Epidermal melanocyte (primary cell): ENCODE measurements around the gene ZFP14.
A peak's percentile ranks its signal among the peaks of the same experiment; 100 is the strongest.

Experiments used
- DNase-seq: peaks from one replicate; pipeline ENCODE4 v3.0.0; 2011; ENCODE audit warnings: low spot score; ENCODE audit not compliant: insufficient read length

ZFP14 gene

GRCh38 chr19:36378625-36379509 lies at the start of gene ZFP14:
TSS of gene ZFP14 (minus strand) at chr19:36379201. CDS start at chr19:36367892, 11,309 bp downstream.
- DNase-seq = peak; percentile 96

DNA sequence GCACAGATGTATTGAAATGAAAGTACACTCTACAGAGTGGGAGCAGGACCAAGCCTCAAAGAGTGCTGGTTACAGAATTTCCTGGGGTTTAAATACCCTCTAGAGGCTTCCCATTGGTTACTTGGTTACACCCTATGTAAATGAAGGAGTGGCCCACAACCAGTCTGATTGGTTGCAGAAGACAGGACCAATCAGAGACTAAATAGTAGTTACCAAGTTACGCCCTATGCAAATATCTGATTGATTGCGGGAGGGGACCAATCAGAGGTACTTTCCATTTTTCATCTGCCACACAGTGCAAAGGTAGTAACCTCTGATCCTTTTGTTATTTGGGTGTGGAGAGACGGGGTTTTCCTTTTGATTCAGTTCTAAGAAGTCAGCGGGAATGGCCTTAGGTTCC lies 44.9 kb upstream of the ZFP14 start:
- DNase-seq = no peak

- no peak for DNase-seq
Measured at GRCh38 chr19:36421749-36422481, 42.9 kb upstream of the ZFP14 start.

DNA sequence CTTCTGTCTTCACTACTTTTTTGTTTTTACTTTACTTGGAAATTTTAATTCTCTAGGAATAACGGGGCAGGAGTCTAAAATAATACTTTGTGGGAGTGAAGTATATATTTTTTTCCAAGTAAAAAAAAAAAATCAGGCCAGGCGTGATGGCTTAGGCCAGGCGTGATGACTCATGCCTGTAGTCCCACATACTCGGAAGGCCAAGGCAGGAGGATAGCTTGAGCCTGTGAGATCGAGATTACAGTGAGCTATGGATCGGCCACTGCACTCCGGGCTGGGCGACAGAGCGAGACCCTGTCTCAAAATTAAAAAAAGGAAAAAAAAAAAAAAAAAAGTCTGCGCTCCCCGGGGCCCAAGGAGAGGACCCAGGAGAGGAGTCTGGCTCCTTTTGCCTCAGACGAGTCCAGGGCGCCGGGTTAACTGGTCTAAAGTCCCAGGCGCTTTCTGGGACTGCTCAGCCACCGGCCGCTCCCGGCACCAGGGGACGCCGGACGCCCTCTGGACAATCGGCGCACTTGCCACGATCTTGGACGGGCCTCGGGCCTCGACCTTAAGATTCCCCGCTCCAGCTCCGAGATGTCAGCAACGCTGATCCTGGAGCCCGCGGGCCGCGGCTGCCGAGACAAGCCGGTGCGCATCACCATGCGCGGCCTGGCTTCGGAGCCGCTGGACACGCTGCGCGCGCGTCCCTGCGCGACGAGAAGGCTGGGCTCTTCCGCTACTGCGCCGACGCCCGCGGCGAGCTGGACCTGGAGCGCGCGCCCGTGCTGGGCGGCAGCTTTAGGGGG lies 42.2 kb upstream of the ZFP14 start:
- no peak for DNase-seq

GRCh38 chr19:36418287-36419001 lies 39.4 kb upstream of the ZFP14 start, which contains the start of gene ZFP82:
TSS of gene ZFP82 (minus strand) at chr19:36418644. CDS start at chr19:36409789, 8,855 bp downstream.
- DNase-seq = peak; percentile 72

DNA sequence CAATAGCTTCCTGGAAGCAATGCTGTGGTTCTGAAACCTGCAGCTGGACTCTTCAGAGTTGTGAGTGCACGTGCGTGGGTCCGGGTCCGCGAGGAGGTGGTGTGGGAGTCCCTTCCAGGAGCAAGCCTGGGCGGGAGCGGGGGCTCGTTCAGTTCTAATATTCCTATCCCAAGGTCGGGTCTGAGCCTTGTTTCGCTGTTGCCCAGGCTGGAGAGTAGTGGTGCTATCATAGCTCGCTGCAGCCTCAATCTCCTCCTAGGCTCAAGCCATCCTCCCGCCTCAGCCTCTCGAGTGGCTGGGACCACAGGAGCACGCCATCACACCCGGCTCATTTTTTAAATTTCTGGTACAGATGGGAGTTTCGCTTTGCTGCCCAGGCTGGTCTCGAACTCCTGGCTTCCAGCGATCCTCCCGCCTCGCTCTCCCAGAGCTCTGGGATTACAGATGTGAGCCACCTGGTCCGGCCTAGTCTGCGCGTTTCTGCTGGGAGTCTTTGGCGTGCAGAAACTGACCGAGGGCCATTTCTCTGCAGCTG lies 38.8 kb upstream of the ZFP14 start:
- DNase-seq = no peak

DNA sequence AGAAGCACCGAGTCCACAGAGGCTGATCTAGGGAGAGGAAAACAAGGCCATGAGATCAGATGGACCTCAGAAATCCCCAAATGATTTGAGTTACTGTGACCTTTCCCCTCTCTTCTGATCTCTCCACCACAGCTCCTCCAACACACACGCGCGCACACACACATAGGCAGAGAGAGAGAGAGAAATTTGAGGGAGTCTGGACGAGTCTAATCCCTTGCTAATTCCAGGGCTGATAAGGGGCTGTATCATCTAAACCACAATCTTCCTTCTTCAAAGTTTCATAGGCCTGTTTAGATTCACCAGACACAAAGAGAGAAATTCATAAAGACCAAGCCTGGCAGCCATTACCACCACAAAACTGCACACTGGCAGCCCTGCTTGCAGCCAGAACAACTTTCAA lies 30.8 kb upstream of the ZFP14 start:
- DNase-seq = no peak

- DNase-seq = no peak
Measured at GRCh38 chr19:36408101-36408500, 29.1 kb upstream of the ZFP14 start.

GRCh38 chr19:36404498-36404897 lies 25.5 kb upstream of the ZFP14 start:
- no peak for DNase-seq

DNA sequence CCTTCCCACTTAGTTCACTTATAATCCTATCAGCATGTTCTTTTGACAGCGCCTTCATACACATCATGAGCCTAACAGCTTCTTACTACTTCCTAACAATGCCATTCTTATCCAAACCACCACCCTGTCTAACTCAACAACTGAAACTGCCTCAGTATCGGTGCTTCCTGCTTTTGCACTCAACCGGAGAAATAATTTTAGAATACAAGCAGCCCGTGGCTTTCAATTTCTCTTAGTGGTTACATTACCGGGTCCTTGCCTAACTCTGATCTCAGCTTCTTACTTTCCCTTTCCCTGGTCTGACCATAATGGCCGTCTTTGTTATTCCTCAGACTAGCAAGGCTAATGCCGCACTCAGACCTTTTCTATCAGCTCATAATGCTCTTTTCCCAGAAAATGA lies 22.5 kb upstream of the ZFP14 start:
- DNase-seq = no peak

- DNase-seq = no peak
Measured at GRCh38 chr19:36398571-36398970, 19.6 kb upstream of the ZFP14 start.

DNA sequence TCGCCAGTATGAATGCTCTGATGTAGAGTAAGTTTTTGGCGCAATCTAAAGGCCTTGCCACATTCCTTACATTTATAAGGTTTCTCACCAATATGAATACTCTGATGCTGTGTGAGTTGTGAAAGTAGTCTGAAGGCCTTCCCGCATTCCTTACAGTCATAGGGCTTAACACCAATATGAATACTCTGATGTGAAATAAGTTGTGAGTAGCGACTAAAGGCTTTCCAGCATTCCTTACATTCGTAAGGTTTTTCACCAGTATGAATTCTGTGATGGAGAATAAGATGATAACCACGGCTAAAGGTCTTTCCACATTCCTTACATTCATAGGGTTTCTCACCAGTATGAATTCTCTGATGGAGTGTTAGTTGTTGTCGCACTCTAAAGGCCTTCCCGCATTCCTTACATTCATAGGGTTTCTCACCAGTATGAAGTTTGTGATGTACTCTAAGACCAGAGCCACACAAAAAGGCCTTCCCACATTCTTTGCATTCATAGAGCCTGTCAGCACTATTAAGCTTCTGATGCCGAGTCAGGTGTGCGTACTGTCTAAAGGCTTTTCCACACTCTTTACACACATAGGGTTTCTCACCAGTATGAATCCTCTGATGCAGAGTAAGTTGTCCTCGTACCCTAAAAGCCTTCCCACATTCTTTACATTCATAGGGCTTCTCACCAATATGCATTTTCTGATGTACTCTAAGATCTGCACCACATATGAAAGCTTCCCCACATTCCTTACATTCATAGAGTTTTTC lies 14.1 kb upstream of the ZFP14 start:
- DNase-seq = no peak

GRCh38 chr19:36379510-36379819 lies 464 bp upstream of the ZFP14 start:
- no peak for DNase-seq

GRCh38 chr19:36377541-36378178 lies 1.3 kb downstream of the ZFP14 start:
- DNase-seq = no peak

DNA sequence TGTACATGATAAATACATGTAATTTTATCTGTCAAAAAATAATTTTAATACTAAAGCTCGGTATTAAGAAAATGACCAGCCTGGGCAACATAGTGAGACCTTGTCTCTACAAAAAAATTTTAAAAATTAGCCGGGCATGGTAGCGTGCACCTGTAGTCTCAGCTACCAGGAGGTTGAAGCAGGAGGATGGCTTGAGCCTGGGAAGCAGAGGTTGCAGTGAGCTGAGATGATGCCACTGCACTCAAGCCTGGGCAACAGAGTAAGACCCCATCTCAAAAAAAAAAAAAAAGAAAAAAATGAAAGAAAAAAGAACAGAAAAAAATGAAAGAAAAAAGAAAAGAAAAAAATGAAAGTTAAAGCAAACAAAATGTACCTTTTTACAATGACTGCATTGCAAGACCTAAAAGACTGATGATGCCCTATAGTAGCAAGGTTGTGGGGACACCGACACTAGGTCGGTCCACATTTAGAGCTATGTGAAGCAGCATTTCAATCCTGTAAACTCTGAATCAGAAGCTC lies 5.3 kb downstream of the ZFP14 start:
- no peak for DNase-seq

DNA sequence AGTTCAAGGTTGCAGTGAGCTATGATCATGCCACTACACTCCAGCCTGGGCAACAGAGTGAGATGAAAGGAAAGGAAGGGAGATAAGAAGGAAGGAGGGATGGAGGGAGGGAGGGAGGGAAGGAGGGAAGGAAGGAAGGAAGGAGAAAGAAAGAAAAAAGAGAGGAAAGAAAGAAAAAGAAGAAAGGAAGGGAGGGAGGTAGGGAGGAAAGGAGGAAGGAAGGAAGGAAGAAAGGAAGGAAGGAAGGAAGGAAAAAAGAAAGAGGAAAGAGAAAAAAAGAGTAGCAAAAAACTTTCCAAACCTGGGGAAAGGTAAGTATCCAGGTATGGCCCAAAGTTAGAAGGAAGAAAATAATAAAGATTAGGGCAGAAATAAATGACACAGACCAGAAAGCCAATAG lies 7.1 kb downstream of the ZFP14 start:
- DNase-seq = no peak

- no peak for DNase-seq
Measured at GRCh38 chr19:36363845-36364244, 15.2 kb downstream of the ZFP14 start.

- DNase-seq = no peak
Measured at GRCh38 chr19:36340786-36341372, 38.1 kb downstream of the ZFP14 start.
